Liver (tissue), 9 donors: Measurements from ENCODE around the gene TRMT61A. TPM values are rescaled to one million over a fixed set of nuclear protein-coding genes. Genes with fewer than 3 reads are reported as not detected.

Experiments used
- DNase-seq: peaks from one replicate; pipeline ENCODE4 v3.0.0-alpha.2; 2017; ENCODE audit warnings: low spot score
- H3K27ac ChIP-seq, 2 donors: one replicate each; pipeline ENCODE4 v1.7.0; 2013; ENCODE audit warnings: inconsistent platforms in 2 of 2, low read length in 2 of 2, control low read depth in 1 of 2, low read depth in 1 of 2, mild to moderate bottlenecking in 1 of 2
- H3K27me3 ChIP-seq, 4 donors: one replicate each; pipeline versions ENCODE4 v1.6.1 to v1.7.0; 2013; ENCODE audit warnings: low read length in 3 of 4, inconsistent platforms in 1 of 4, mild to moderate bottlenecking in 1 of 4, moderate library complexity in 1 of 4; ENCODE audit not compliant: control insufficient read depth in 4 of 4, insufficient read depth in 4 of 4
- H3K36me3 ChIP-seq, 4 donors: one replicate each; pipeline versions ENCODE4 v1.6.1 to v1.7.0; 2013; ENCODE audit warnings: low read length in 3 of 4, mild to moderate bottlenecking in 3 of 4, low read depth in 1 of 4, moderate library complexity in 1 of 4; ENCODE audit not compliant: control insufficient read depth in 4 of 4, insufficient read depth in 3 of 4
- H3K4me1 ChIP-seq, 4 donors: one replicate each; pipeline versions ENCODE4 v1.6.1 to v1.7.0; 2013; ENCODE audit warnings: low read length in 3 of 4, mild to moderate bottlenecking in 3 of 4, moderate library complexity in 1 of 4; ENCODE audit not compliant: control insufficient read depth in 4 of 4, insufficient read depth in 4 of 4
- H3K4me3 ChIP-seq, 3 donors: one replicate each; pipeline versions ENCODE4 v1.6.1 to v1.7.0; 2013; ENCODE audit warnings: low read length in 3 of 3, control low read depth in 1 of 3, low read depth in 1 of 3, mild to moderate bottlenecking in 1 of 3
- H3K9ac ChIP-seq, 2 donors: one replicate each; pipeline ENCODE4 v1.7.0; 2013; ENCODE audit warnings: low read length in 2 of 2, mild to moderate bottlenecking in 2 of 2, moderate library complexity in 2 of 2, control low read depth in 1 of 2, low read depth in 1 of 2
- H3K9me3 ChIP-seq, 4 donors: one replicate each; pipeline versions ENCODE4 v1.6.1 to v1.7.0; 2013; ENCODE audit warnings: low read length in 3 of 4; ENCODE audit not compliant: control insufficient read depth in 4 of 4
- ATF3 ChIP-seq: IDR thresholded peaks from 2 replicates; pipeline ENCODE4 v1.6.1; 2016; ENCODE audit warnings: antibody characterized with exemption
- CTCF ChIP-seq: fragments of 150-350 bp; IDR thresholded peaks from 2 replicates; pipeline ENCODE4 v1.5.1; 2017; ENCODE audit warnings: improper control_type of control experiment, low read depth, low read length; ENCODE audit not compliant: missing input control
- FOXA1 ChIP-seq: IDR thresholded peaks from 2 replicates; pipeline ENCODE4 v1.6.1; 2016; ENCODE audit warnings: antibody characterized with exemption
- FOXA2 ChIP-seq: IDR thresholded peaks from 2 replicates; pipeline ENCODE4 v1.6.1; 2016; ENCODE audit warnings: antibody characterized with exemption
- GABPA ChIP-seq, 2 donors: IDR thresholded peaks in 1 of 2; conservative IDR thresholded peaks in 1 of 2; 2 replicates each; pipeline ENCODE4 v1.6.1; 2016; ENCODE audit warnings: antibody characterized with exemption in 2 of 2, mild to moderate bottlenecking in 1 of 2, moderate library complexity in 1 of 2
- HNF4A ChIP-seq, 2 donors: conservative IDR thresholded peaks; 2 replicates each; pipeline ENCODE4 v1.6.1; 2016; ENCODE audit warnings: antibody characterized with exemption in 2 of 2, mild to moderate bottlenecking in 2 of 2
- HNF4G ChIP-seq: IDR thresholded peaks from 2 replicates; pipeline ENCODE4 v1.6.1; 2016; ENCODE audit warnings: antibody characterized with exemption
- JUND ChIP-seq, 2 donors: IDR thresholded peaks; 2 replicates each; pipeline ENCODE4 v1.6.1; 2016; ENCODE audit warnings: antibody characterized with exemption in 2 of 2
- MAX ChIP-seq: IDR thresholded peaks from 2 replicates; pipeline ENCODE4 v1.6.1; 2016; ENCODE audit warnings: antibody characterized with exemption
- NR2F2 ChIP-seq: IDR thresholded peaks from 2 replicates; pipeline ENCODE4 v1.6.1; 2016; ENCODE audit warnings: antibody characterized with exemption
- RAD21 ChIP-seq, 2 donors: IDR thresholded peaks; 2 replicates each; pipeline ENCODE4 v1.6.1; 2016; ENCODE audit warnings: antibody characterized with exemption in 2 of 2, mild to moderate bottlenecking in 2 of 2
- REST ChIP-seq: IDR thresholded peaks from 2 replicates; pipeline ENCODE4 v1.6.1; 2016; ENCODE audit warnings: antibody characterized with exemption, mild to moderate bottlenecking
- RXRA ChIP-seq, 2 donors: IDR thresholded peaks; 2 replicates each; pipeline ENCODE4 v1.6.1; 2017 to 2018; ENCODE audit warnings: antibody characterized with exemption in 2 of 2, mild to moderate bottlenecking in 1 of 2
- SP1 ChIP-seq: IDR thresholded peaks from 2 replicates; pipeline ENCODE4 v1.6.1; 2018; ENCODE audit warnings: antibody characterized with exemption, mild to moderate bottlenecking
- TAF1 ChIP-seq: conservative IDR thresholded peaks from 2 replicates; pipeline ENCODE4 v1.6.1; 2016; ENCODE audit warnings: antibody characterized with exemption, mild to moderate bottlenecking
- YY1 ChIP-seq: IDR thresholded peaks from 2 replicates; pipeline ENCODE4 v1.6.1; 2016; ENCODE audit warnings: antibody characterized with exemption, mild to moderate bottlenecking
- ZBTB33 ChIP-seq: IDR thresholded peaks from 2 replicates; pipeline ENCODE4 v1.6.1; 2016; ENCODE audit warnings: antibody characterized with exemption
- WGBS: extraction: QIAGEN DNeasy Blood & Tissue Kit; methylation state at CpG from one replicate; pipeline ENCODE4 v1.1.7; 2013; 5-methylcytosine and 5-hydroxymethylcytosine counted together
- polyA plus RNA-seq, 2 donors: library from polyadenylated mRNA; stranded (reverse) in 1 of 2; unstranded in 1 of 2; fragments of 200-250 nt in 1 of 2; fragments of >200 nt in 1 of 2; fragmentation: Nextera tagmentation in 1 of 2; extraction: Ambion mirVana in 1 of 2; gene quantifications; one replicate each; pipeline versions ENCODE4 v1.2.1 to v1.2.3, GENCODE V29; 2013 to 2015
- total RNA-seq, 2 donors: library from RNA; depleted of rRNA; stranded (reverse); fragments of >200 nt; gene quantifications; one replicate each; pipeline ENCODE4 v1.2.3, GENCODE V29; 2014
- donor health status: healthy.
- donor health status: healthy.
- donor health status: healthy.
- donor health status: healthy.
- donor health status: healthy.

TRMT61A gene
- total and polyA plus RNA-seq, 4 donors = 4.1 to 8.0 (median 6.5) TPM

GRCh38 chr14:103520657-103521437 lies 8.1 kb upstream of the TRMT61A start:
- H3K27ac ChIP-seq = peak overlapping the region in 1 of 2 donors; percentile 41
- H3K36me3 ChIP-seq = no peaks in the 10 kb centered on the region
- no peaks in the 10 kb centered on the region for H3K27me3 ChIP-seq
- TF ChIP-seq SP1 = no peak
- peak; percentile 38 for TF ChIP-seq CTCF
- no peak for TF ChIP-seq REST
- TF ChIP-seq HNF4G = no peak
- no peak for TF ChIP-seq NR2F2
- TF ChIP-seq RAD21 (IDR thresholded peaks at IDR 0.05) = peak in 1 of 2 donors; percentile 56
- no peak for TF ChIP-seq GABPA (IDR thresholded peaks at IDR 0.05 in 1 of 2, conservative IDR thresholded peaks at IDR 0.05 in 1 of 2)
- no peak for TF ChIP-seq RXRA (IDR thresholded peaks at IDR 0.05)
- TF ChIP-seq MAX = no peak
- no peak for TF ChIP-seq FOXA2
- TF ChIP-seq HNF4A (conservative IDR thresholded peaks at IDR 0.05) = no peak
- peak overlapping the region in 2 of 3 donors; percentile 29 to 51 for H3K4me3 ChIP-seq
- WGBS = 7% methylated on average over 66 of the region's 66 CpGs
- no peaks in the 10 kb centered on the region for H3K9me3 ChIP-seq
- H3K4me1 ChIP-seq = peaks cover 11 to 53% (median 28%) of the 10 kb centered on the region in 4 donors
- no peak overlapping the region for H3K9ac ChIP-seq
- DNase-seq = peak; percentile 69

- no peaks in the 10 kb centered on the region for H3K36me3 ChIP-seq
- WGBS = under 1% methylated on average over 77 of the region's 77 CpGs
- no peaks in the 10 kb centered on the region for H3K9me3 ChIP-seq
- peaks cover 16 to 60% (median 32%) of the 10 kb centered on the region in 4 donors for H3K4me1 ChIP-seq
- TF ChIP-seq NR2F2 = no peak
- TF ChIP-seq FOXA2 = no peak
- no peak for TF ChIP-seq JUND (IDR thresholded peaks at IDR 0.05)
- TF ChIP-seq CTCF = no peak
- no peak for TF ChIP-seq ZBTB33
- TF ChIP-seq SP1 = no peak
- TF ChIP-seq MAX = no peak
- TF ChIP-seq RXRA (IDR thresholded peaks at IDR 0.05) = no peak
- TF ChIP-seq YY1 = no peak
- TF ChIP-seq FOXA1 = no peak
- no peak for TF ChIP-seq TAF1
- no peak for TF ChIP-seq ATF3
- TF ChIP-seq HNF4A (conservative IDR thresholded peaks at IDR 0.05) = no peak
- H3K4me3 ChIP-seq = peak overlapping the region in 2 of 3 donors; percentile 29 to 51
- H3K27me3 ChIP-seq = no peaks in the 10 kb centered on the region
- H3K27ac ChIP-seq = peak overlapping the region in 1 of 2 donors; percentile 12
- no peak overlapping the region for H3K9ac ChIP-seq
- no peak for DNase-seq
These were observed 7.5 kb upstream of the TRMT61A start for GRCh38 chr14:103521438-103521950.
